HG03457 (cell line): ENCODE results near the gene AMDHD2.
"Not testable (repeated sequence)": the region's sequence is repeated elsewhere in the genome, so short reads cannot be mapped to it uniquely, and the experiment has no call there.

Experiments used
- ATAC-seq: cut with Tn5 transposase; IDR thresholded peaks from one replicate; pipeline ENCODE4 v1.9.1; 2021; ENCODE audit warnings: moderate number of reproducible peaks; ENCODE audit not compliant: unreplicated experiment

AMDHD2 gene

DNA sequence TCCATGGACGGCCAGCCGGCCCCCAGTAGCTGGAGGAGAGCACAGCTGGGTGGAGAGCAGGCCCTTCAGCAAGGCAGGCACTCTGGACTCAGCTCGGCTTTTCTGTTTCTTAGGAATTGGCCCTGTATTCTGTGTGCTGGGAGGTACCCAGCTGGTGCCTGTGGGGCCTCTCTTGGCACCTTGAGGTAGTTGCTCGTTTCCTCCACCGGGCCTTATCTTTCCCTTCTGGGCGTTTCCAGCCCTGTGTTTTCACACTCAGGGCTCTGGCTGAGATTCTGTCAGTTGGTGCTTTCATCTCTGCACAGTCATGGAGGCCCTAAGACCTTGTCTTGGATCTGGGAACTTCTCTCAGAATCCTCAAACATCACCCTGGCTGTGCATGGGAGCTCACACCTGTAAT lies 47.3 kb downstream of the AMDHD2 start:
- not testable (repeated sequence) for ATAC-seq

DNA sequence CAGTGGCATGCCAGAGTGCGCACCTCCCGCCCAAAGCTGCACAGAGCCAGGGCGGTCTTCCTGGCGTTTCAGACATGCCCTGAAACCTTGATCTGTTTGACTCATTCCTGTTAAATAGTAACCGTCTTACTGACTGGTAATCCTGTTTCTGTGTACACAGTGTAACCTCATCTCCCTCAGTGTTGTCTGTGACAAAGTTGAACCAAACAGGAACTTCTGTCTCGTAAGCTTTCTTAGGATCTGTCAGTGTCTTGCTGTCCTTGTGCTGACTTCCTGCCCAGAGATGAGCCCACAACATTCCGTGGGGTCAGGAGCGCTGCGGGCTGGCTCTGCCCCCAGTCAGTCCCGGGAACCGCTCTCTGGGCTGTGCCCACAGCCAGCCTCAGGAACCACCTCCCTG lies 48.4 kb downstream of the AMDHD2 start:
- not testable (repeated sequence) for ATAC-seq

DNA sequence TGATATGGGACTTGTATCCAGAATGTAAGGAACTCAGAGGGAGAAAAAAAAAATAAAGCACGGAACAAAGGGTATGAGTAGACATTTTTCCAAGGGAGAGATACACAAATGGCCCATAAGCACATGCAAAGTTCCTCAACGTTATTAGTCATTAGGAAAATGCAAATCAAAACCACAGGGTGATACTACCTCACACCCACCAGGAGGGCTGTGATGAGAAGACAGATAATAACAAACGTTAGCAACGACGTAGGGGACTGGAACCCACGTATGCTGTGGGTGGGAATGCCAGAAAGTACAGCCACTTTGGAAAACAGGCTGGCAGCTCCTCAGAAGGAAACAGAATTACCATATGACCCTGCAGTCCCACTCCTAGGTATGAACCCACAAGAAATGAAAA lies 52.5 kb downstream of the AMDHD2 start:
- ATAC-seq: not testable (repeated sequence)

DNA sequence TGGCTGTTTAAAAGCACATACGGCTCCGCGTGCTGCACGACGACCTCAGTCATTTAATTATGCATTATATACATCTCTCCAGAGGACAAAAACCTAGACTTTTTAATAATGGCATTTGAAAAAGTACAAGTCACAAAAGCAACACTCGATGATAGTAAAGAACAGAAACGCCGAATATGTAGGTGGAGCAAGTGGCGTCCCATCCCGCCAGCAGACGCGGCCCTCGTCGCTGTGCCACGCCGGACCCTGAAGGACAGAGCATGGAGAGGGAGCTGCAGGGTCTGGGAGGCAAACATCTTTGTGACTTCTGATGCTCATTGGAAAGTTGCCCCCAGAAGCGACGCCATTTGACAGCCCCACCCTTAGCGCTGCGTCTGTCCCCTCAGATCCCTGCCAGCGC lies 55.7 kb downstream of the AMDHD2 start:
- ATAC-seq: not testable (repeated sequence)

DNA sequence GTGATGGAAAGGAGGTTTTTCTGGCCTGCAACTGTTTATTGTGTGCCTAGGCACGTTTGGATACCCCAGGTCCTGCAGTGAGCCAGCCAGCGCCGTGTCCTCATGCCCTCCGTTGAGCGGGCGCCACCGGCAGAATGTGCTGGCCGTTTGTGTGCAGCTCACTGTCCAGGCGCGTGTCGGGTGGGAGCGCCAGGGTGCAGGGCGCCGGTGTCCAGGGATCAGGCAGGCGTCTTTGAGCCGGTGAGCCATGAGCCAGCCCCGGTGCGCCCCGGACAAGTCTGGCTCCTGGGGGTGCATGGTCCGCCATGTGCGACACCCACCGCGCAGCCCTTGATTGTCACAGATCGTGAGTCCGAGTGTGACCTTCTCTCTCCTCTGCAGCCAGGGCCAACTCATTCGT lies 56.9 kb downstream of the AMDHD2 start:
- ATAC-seq: not testable (repeated sequence)

DNA sequence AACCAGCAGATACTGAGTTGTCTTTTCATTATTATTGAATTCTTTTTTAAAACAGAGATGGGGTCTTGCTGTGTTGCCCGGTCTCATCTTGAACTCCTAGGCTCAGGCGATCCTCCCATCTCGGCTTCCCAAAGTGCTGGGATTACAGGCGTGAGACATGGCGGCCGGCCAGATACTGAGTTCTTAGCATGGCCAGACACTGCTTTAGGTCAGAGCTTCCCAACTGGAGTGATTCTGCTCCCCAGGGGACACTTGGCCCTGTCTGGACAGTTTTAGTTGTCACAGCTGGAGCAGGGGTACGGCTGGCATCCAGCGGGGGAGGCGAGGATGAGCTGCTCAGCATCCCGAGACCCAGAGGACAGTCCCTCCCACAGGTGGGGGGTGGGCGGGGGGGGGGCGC lies 58.7 kb downstream of the AMDHD2 start:
- not testable (repeated sequence) for ATAC-seq

DNA sequence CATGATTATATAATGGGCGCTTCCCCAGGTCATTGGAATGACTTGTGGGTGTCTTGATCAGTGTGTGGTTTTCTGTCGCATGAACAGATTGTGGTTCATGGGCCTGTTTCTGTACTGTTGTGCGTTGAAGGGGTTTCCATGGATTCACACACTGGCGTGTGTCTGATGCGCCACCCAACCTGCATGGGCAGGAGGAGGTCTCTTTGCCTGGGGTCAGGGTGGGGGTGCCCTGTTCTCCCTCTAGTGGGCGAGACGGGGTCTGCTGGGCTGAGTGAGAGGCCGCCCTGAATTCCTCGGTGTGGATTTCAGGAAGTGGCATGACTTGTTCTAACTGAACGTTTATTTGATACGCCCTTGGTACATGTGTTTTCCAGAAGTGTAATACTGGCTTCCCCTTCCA lies 60.0 kb downstream of the AMDHD2 start:
- not testable (repeated sequence) for ATAC-seq

DNA sequence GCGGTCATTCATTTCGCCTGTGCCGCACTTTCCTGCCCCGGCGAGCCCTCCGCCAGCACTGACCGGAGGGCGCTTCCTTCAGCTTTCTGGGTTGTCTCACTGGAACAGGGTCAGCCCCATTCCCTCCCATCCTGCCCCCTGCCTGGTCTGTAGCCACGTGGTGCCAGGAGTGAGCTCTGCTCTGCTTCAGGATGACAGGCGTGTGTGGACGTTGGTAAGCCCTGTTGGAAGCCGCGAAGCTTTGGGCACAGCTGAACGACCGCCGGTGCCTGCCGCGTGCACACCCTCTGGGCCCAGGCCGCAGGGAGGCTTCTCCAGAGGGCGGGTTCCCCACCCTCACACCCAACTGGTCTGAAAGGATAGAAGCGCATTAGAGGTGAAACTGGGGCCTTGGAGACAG lies 60.6 kb downstream of the AMDHD2 start:
- not testable (repeated sequence) for ATAC-seq
